Neutrophil (primary cell): ENCODE measurements around the gene ADGRA1.

Experiments
- H3K27ac ChIP-seq: fragments of 200-600 bp; sonication (generic); 2 replicates; pipeline ENCODE4 v1.5.1; 2016; ENCODE audit warnings: mild to moderate bottlenecking, moderate library complexity
- H3K27me3 ChIP-seq: fragments of 200-600 bp; sonication (generic); 2 replicates; pipeline ENCODE4 v1.6.0; 2016; ENCODE audit warnings: mild to moderate bottlenecking
- H3K36me3 ChIP-seq: fragments of 200-600 bp; sonication (generic); 2 replicates; pipeline ENCODE4 v1.5.1; 2017
- H3K4me1 ChIP-seq, 2 experiments: fragments of 200-600 bp in 1 of 2; sonication (generic) in 1 of 2; 1 replicate in 1 of 2; 2 replicates in 1 of 2; pipeline versions ENCODE4 v1.5.1 to v1.6.1; 2013 to 2016; ENCODE audit warnings: low read depth in 1 of 2, low read length in 1 of 2, mild to moderate bottlenecking in 1 of 2, moderate library complexity in 1 of 2; ENCODE audit not compliant: control insufficient read depth in 1 of 2, insufficient read depth in 1 of 2
- H3K4me3 ChIP-seq, 2 experiments: fragments of 200-600 bp in 1 of 2; sonication (generic) in 1 of 2; 1 replicate in 1 of 2; 2 replicates in 1 of 2; pipeline ENCODE4 v1.5.1; 2013 to 2016; ENCODE audit warnings: low read depth in 1 of 2, low read length in 1 of 2, mild to moderate bottlenecking in 1 of 2, moderate library complexity in 1 of 2
- H3K9me3 ChIP-seq: fragments of 200-600 bp; sonication (generic); 2 replicates; pipeline ENCODE4 v1.5.1; 2016
- TF ChIP-seq, protein P1 (sequence below): fragments of 200-600 bp; sonication (generic); IDR thresholded peaks from 2 replicates; pipeline ENCODE4 v1.5.1; 2016; ENCODE audit warnings: antibody characterized with exemption

Gene ADGRA1

DNA sequence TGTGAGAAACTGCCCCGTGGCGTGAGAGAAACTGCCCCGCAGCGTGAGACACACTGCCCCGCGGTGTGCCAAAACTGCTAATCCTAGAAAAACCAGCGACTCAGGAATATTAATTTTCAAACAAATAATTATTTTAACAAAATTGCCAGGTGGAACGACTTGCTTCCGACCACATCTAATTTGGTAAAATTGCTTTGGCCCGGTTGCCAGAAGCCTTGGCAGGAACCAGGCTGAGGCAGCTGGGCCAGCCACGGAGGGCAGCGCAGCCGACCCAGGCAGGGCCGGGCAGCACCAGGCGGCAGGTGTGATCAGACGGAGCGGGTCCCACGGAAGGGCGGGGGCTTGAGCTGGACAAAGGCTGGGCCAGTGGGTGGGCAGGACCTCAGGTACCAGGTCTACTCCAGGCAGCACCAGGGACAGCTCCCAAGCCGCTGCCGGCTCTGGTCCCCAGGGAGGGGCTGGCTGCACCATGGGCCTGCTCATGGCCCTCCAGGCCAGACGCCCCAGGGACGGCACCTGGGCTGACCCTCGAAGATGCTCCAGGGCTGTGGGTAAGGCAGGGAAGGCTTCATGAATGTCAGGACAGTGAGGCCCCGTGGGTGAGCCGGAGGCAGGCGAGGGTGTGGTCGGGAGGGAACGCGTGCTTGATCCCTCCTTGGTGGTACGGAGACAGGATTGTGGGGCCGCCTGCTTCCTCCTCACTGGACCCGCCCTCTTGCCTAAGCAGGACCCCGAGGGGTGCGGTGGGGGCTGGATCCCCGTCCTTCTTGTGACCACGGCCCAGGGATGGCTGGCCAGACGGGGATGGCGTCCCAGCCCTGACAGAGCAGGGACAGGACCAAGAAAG, 7.7 kb upstream of the ADGRA1 start:
- H3K9me3 ChIP-seq: no peaks in the 10 kb centered on the region
- peaks cover 17% of the 10 kb centered on the region for H3K27me3 ChIP-seq
- TF ChIP-seq, protein P1, sequence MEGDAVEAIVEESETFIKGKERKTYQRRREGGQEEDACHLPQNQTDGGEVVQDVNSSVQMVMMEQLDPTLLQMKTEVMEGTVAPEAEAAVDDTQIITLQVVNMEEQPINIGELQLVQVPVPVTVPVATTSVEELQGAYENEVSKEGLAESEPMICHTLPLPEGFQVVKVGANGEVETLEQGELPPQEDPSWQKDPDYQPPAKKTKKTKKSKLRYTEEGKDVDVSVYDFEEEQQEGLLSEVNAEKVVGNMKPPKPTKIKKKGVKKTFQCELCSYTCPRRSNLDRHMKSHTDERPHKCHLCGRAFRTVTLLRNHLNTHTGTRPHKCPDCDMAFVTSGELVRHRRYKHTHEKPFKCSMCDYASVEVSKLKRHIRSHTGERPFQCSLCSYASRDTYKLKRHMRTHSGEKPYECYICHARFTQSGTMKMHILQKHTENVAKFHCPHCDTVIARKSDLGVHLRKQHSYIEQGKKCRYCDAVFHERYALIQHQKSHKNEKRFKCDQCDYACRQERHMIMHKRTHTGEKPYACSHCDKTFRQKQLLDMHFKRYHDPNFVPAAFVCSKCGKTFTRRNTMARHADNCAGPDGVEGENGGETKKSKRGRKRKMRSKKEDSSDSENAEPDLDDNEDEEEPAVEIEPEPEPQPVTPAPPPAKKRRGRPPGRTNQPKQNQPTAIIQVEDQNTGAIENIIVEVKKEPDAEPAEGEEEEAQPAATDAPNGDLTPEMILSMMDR: no peak
- H3K36me3 ChIP-seq: no peaks in the 10 kb centered on the region
- H3K4me3 ChIP-seq: no peak overlapping the region
- H3K4me1 ChIP-seq: no peaks in the 10 kb centered on the region
- H3K27ac ChIP-seq: no peak overlapping the region

DNA sequence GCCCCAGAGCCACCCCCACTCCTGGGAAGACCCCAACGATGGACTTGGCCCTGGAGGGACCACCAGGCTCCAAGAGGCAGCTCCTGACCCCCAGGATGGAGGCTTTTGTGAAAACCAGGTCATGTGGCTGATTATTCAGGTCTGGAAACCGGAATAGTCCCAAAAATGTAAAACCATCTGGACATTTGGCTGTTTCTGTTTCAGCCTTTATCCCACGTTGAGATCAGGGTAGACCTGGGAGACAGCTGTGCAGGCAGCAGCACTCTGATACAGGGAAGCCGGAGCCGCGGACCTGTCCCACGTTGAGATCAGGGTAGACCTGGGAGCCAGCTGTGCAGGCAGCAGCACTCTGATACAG, 7.1 kb upstream of the ADGRA1 start:
- Histone ChIP-seq H3K4me3 (no peak overlapping the region), H3K27me3 (peaks cover 23% of the 10 kb centered on the region)
- TF ChIP-seq, protein P1: no peak

DNA sequence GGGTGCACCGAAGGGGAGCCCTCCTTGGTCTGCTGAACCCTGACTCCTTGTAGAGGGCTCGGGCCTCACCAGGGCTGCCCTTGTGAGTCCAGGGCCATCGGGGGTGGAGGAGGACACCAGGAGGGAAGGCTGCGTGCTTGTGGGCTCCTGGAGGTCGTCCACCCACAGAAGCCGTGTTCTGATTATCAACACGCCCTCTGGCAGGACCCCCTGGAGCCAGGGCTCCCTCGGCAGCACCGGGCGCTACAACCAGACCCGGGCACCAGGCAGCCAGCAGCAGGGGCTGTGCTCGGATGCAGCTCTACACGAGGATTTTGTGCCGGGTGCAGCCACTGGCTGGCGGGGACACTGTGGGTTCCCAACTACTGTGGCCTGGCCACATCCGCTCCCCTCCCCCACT, 6.1 kb upstream of the ADGRA1 start:
- Histone ChIP-seq H3K4me3 (no peak overlapping the region), H3K4me1 (no peaks in the 10 kb centered on the region), H3K36me3 (no peaks in the 10 kb centered on the region), H3K9me3 (no peaks in the 10 kb centered on the region), H3K27ac (no peak overlapping the region), H3K27me3 (peaks cover 32% of the 10 kb centered on the region)
- TF ChIP-seq, protein P1: no peak

More for the DNA sequence above, 7.1 kb upstream of the ADGRA1 start:
- Histone ChIP-seq H3K4me1 (no peaks in the 10 kb centered on the region), H3K27ac (no peak overlapping the region), H3K9me3 (no peaks in the 10 kb centered on the region), H3K36me3 (no peaks in the 10 kb centered on the region)

DNA sequence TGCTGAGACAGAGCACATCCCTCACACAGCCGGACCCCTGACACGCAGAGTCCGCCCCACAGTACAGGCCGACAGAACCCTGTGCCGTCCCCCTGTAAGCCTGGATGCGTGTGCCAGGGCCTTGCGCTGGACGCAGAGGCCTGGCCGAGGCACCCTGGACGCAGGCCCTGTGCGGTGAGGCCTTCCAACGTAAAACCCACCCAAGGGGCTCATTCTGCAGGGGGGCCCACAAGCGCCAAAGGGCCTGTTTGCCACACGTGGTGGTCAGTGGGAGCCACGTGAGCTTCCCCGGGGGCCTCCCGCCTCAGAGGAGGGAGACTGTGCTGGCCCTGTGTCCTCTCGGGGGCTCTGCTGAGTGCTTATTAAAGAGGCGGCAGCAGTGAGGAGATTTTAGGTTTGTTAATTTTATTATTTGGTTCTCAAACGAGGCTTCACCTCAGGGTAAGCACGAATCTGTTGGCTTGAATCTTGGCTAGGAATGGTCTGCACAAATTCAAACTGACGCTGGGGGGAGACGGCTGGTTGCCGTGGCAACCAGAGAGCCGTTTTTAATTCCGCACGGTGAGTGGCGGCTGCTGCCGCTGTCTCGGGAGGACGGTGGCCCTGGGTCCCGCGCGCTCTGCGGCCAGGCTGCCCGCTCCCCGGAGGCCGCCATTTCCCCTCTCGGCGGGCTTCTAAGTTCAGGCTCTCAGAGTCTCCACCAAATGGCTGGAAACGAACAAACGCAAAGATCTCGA, 4.9 kb upstream of the ADGRA1 start:
- Histone ChIP-seq H3K27me3 (peaks cover 45% of the 10 kb centered on the region), H3K9me3 (no peaks in the 10 kb centered on the region), H3K4me3 (no peak overlapping the region), H3K4me1 (no peaks in the 10 kb centered on the region), H3K36me3 (no peaks in the 10 kb centered on the region), H3K27ac (no peak overlapping the region)
- TF ChIP-seq, protein P1: no peak

DNA sequence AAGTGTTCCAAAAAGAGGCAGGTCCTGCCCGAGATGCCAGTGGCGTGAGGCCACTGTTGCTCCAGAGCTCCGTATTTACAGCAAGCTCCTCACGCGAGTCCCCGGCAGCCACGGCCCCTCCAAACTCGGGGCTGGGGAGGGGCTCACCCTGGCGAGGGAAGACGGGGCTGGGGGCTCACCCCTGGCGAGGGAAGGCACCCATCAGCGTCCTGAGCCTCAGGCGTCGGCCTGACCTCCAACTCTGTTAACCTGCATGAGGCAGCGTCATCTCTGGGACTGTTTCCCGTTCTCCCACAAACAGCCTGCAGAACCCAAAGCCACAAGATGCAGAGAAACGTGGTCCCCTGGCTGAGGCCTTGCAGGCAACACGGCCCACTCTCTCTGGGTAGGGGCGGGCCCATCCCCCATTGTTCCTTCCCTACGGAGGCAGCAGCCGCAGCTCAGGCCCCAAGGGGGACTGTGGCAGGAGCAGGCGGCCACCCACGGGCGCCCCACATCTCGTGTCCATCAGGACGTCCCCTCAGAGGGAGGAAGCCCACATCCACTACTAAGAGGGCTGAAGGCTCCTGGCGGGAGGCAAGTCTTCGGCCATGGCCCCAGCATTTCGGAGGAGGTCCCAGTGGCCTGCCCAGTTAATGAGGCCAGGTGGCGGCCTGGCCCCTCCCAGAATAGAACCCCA, 4.2 kb upstream of the ADGRA1 start:
- H3K27me3 ChIP-seq: peaks cover 52% of the 10 kb centered on the region
- H3K36me3 ChIP-seq: no peaks in the 10 kb centered on the region
- TF ChIP-seq, protein P1: no peak

More for the DNA sequence above, 4.2 kb upstream of the ADGRA1 start:
- no peaks in the 10 kb centered on the region for H3K4me1 ChIP-seq
- no peaks in the 10 kb centered on the region for H3K9me3 ChIP-seq
- H3K27ac ChIP-seq: no peak overlapping the region
- H3K4me3 ChIP-seq: no peak overlapping the region
